OCI-LY3 (cell line): Measurements from ENCODE around the gene INTS6.
"Not testable (repeated sequence)": the region's sequence is repeated elsewhere in the genome, so short reads cannot be mapped to it uniquely, and the experiment has no call there.

Source experiments
- EZH2phosphoT487 ChIP-seq: fragments of 200-600 bp; shearing (Covaris generic); IDR thresholded peaks from 2 replicates; pipeline ENCODE4 v1.6.1; 2018; ENCODE audit warnings: antibody characterized with exemption, mixed run types, low read depth
- TF ChIP-seq, protein P1 (sequence below): fragments of 200-600, 300-600 bp; sonication (generic); IDR thresholded peaks from 2 replicates; pipeline ENCODE4 v1.5.1; 2014; ENCODE audit warnings: antibody characterized with exemption, low read length, low read depth

DNA sequence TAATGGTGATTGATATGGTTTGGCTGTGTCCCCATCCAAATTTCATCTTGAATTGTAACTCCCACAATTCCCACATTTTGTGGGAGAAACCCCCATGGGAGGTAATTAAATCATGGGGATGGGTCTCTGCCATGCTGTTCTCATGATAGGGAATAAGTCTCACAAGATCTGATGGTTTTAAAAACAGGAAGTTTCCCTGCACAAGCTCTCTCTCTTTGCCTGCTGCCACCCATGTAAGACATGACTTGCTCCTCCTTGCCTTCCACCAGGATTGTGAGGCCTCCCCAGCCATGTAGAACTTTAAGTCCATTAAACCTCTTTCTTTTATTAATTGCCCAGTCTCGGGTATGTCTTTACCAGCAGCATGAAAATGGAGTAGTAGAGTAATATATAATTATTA, 37.5 kb downstream of the INTS6 start:
- TF ChIP-seq, protein P1, sequence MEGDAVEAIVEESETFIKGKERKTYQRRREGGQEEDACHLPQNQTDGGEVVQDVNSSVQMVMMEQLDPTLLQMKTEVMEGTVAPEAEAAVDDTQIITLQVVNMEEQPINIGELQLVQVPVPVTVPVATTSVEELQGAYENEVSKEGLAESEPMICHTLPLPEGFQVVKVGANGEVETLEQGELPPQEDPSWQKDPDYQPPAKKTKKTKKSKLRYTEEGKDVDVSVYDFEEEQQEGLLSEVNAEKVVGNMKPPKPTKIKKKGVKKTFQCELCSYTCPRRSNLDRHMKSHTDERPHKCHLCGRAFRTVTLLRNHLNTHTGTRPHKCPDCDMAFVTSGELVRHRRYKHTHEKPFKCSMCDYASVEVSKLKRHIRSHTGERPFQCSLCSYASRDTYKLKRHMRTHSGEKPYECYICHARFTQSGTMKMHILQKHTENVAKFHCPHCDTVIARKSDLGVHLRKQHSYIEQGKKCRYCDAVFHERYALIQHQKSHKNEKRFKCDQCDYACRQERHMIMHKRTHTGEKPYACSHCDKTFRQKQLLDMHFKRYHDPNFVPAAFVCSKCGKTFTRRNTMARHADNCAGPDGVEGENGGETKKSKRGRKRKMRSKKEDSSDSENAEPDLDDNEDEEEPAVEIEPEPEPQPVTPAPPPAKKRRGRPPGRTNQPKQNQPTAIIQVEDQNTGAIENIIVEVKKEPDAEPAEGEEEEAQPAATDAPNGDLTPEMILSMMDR = not testable (repeated sequence)
- TF ChIP-seq EZH2phosphoT487 = not testable (repeated sequence)
